Adipocyte (in vitro differentiated cells): Measurements from ENCODE around the gene RNF180.
A peak's percentile ranks its signal among the peaks of the same experiment; 100 is the strongest.

Source experiments
- DNase-seq: peaks from one replicate; pipeline ENCODE4 v3.0.0-alpha.2; 2015; ENCODE audit warnings: low read depth
- H3K27me3 ChIP-seq: replicated peaks from 2 replicates; pipeline ENCODE4 v1.7.0; 2013; ENCODE audit warnings: mild to moderate bottlenecking, low read length, moderate library complexity; ENCODE audit not compliant: control insufficient read depth, insufficient read depth
- H3K36me3 ChIP-seq: 2 replicates; pipeline ENCODE4 v1.7.0; 2013; ENCODE audit warnings: low read length, mild to moderate bottlenecking, moderate library complexity; ENCODE audit not compliant: control insufficient read depth, insufficient read depth, severe bottlenecking
- H3K4me1 ChIP-seq: 2 replicates; pipeline ENCODE4 v1.7.0; 2013; ENCODE audit warnings: mild to moderate bottlenecking, low read length, moderate library complexity; ENCODE audit not compliant: control insufficient read depth, insufficient read depth
- H3K4me3 ChIP-seq: 2 replicates; pipeline ENCODE4 v1.7.0; 2013; ENCODE audit warnings: mild to moderate bottlenecking, low read length, moderate library complexity
- H3K9ac ChIP-seq: 2 replicates; pipeline ENCODE4 v1.7.0; 2013; ENCODE audit warnings: mild to moderate bottlenecking, low read length, moderate library complexity
- H3K9me3 ChIP-seq: 2 replicates; pipeline ENCODE4 v1.7.0; 2013; ENCODE audit warnings: mild to moderate bottlenecking, low read length, moderate library complexity; ENCODE audit not compliant: control insufficient read depth

The RNF180 gene

DNA sequence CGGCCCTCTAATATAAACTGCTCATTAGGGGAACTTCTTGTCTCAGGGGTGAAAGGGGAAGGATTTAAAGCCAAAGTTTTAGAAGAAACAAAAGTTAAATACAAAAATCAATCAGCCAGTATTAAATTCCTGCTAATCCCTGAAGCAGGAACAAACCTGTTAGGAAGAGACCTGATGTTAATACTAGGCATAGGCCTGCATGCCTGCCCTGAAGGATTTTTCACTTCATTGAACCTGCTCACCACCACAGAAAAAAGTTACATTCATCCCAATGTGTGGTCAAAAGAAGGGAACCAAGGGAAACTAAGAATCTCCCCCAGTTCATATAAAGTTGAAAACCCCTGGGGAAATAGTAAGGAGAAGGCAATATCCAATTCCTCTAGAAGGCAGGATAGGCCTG is 9.4 kb upstream of the RNF180 start:
- Histone ChIP-seq H3K9me3 (peaks cover 17% of the 10 kb centered on the region), H3K4me1 (no peaks in the 10 kb centered on the region), H3K36me3 (no peaks in the 10 kb centered on the region), H3K27me3 (peaks cover 3% of the 10 kb centered on the region), H3K4me3 (no peak overlapping the region), H3K9ac (no peak overlapping the region)
- no peak for DNase-seq

DNA sequence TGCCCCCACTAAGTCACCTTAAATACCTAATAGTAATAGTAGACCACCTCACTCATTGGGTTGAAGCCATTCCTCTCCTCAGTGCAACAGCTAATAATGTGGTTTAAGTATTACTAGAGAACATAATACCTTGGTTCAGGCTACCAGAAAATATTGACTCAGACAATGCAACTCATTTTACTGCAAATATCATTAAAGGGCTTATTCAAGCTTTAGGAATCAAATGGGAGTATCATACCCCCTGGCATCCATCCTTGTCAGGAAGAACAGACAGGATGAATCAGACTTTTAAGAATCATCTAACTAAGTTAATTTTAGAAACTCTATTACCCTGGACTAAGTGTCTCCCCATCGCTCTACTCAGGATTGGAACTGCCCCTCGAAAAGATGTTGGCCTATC is 6.8 kb upstream of the RNF180 start:
- H3K4me3 ChIP-seq: no peak overlapping the region
- H3K27me3 ChIP-seq: peaks cover 3% of the 10 kb centered on the region
- no peak overlapping the region for H3K9ac ChIP-seq
- peaks cover 8% of the 10 kb centered on the region for H3K9me3 ChIP-seq
- no peaks in the 10 kb centered on the region for H3K4me1 ChIP-seq
- DNase-seq: no peak
- no peaks in the 10 kb centered on the region for H3K36me3 ChIP-seq

DNA sequence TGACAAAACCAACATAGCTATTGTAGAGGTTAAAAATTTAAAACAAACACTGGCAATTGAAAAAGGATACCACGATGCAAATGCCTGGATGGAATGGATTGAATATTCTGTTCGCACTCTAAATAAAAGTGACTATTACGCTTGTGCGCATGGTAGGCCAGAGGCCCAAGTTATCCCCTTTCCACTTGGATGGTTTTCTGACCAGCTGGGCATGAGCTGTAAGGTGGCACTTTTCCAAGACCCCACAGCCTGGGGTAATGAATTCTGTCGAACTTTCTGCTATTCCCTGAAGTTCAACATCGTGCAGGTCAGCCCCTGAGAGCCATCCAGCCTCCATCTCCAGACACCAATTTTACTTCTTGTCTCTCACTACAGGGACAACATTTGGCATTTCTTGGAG is 5.4 kb upstream of the RNF180 start:
- no peak for DNase-seq
- Histone ChIP-seq H3K4me3 (no peak overlapping the region), H3K9me3 (no peaks in the 10 kb centered on the region), H3K36me3 (no peaks in the 10 kb centered on the region), H3K4me1 (peaks cover under 1% of the 10 kb centered on the region), H3K9ac (no peak overlapping the region), H3K27me3 (peaks cover 3% of the 10 kb centered on the region)

DNA sequence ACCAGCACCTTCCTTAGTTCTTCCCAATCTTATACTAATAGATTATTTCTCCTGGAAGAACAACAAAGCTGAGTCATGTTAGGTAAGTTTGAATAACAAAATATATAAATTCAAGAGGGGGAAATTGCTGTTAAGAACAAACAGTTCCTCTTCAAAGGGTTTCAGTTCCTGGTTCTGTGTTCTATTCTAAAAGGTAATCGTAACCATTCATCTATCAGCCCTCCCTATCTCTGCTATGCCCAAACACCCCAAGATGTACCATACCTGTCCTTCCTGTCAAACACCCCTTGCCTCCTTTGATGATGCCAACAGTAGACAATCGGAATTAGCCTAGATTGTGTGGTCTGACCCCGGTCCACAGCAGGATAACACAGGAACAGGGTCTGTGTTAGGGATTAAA is 4.2 kb upstream of the RNF180 start:
- Histone ChIP-seq H3K4me3 (no peak overlapping the region), H3K27me3 (no peaks in the 10 kb centered on the region), H3K4me1 (peaks cover 4% of the 10 kb centered on the region), H3K9ac (no peak overlapping the region), H3K36me3 (no peaks in the 10 kb centered on the region), H3K9me3 (no peaks in the 10 kb centered on the region)
- no peak for DNase-seq

DNA sequence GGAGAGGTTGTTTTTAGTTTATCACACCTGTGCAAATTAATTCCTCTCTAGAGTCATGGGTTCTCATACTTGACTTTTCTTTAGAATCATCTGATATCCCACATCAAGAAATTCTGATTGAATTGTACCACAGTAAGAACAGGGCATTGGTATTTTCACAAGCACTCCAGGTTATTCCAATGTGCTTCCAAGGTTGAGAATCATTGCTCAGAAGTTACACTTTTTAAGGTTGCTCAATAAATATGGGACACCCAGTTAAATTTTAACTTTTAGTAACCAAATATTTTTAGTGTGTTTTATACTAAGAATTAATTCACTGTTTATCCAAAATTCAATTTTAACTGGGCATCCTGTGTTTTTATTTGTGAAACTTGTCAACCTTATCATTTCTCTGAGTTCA is 2.5 kb upstream of the RNF180 start:
- Histone ChIP-seq H3K27me3 (no peaks in the 10 kb centered on the region), H3K9ac (no peak overlapping the region), H3K4me1 (peaks cover 4% of the 10 kb centered on the region), H3K4me3 (no peak overlapping the region), H3K36me3 (no peaks in the 10 kb centered on the region), H3K9me3 (no peaks in the 10 kb centered on the region)
- no peak for DNase-seq

DNA sequence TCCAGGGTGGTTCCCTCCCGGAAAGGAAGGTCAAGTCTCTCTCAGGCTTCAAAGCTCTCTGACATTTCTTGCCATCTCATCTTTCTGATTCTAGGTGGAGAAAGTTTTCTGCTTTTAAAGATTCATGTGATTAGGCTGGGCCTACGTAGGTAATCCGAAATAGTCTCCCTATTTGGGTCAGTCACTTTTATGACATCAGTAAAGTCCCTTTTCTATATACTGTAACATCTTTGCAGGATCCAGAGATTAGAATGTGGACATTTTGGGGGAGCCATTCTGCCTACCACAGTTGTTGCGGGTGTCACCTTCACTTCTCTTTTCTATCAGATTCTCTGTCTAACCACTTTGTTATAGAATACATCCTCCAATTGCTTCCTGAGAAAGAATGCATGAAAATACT is 1.9 kb upstream of the RNF180 start:
- Histone ChIP-seq H3K4me3 (no peak overlapping the region), H3K9ac (no peak overlapping the region), H3K36me3 (no peaks in the 10 kb centered on the region), H3K9me3 (no peaks in the 10 kb centered on the region), H3K4me1 (peaks cover 4% of the 10 kb centered on the region), H3K27me3 (no peaks in the 10 kb centered on the region)
- DNase-seq: no peak

DNA sequence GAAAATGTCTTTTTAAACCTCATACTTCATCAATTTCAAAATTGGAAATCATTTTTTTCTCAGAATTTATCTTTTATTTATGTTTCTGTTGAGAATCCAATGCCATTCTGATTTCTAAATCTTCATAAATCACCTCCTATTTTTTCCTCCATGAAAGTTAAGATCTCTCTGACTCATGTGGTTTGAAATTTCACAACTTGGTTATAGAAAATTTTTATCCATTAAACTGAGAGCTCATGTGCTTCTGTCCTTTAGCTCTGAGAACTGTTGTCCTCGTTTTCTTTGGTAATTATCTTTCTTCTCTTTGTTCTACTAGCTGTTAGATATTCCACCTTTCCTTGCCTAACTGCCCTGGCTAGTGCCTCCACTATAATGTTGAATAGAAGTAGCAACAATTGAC is 1.5 kb upstream of the RNF180 start:
- peak; percentile 19 for DNase-seq
- Histone ChIP-seq H3K9ac (no peak overlapping the region), H3K4me3 (no peak overlapping the region), H3K4me1 (peaks cover 4% of the 10 kb centered on the region), H3K36me3 (no peaks in the 10 kb centered on the region), H3K27me3 (no peaks in the 10 kb centered on the region), H3K9me3 (no peaks in the 10 kb centered on the region)

DNA sequence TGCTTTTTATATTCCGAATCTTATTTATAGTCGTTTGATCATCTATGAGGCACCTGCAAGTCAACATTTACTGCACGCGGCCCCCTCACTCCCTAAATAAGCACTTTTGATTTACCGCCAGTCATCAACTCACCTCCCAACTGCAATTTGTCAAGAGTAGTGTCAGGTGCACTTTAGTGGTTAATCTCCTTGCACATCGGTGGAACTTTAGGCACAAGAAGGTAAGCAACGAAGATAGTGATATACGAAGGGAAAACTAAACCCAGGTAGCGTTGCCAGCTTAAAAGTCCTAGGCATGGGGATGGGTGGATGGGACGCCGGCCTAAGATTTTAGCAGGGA is 513 bp upstream of the RNF180 start:
- Histone ChIP-seq H3K36me3 (no peaks in the 10 kb centered on the region), H3K4me3 (peak overlapping the region; percentile 90), H3K27me3 (no peaks in the 10 kb centered on the region), H3K9me3 (no peaks in the 10 kb centered on the region), H3K4me1 (peaks cover 4% of the 10 kb centered on the region), H3K9ac (peak overlapping the region; percentile 79)
- no peak for DNase-seq

DNA sequence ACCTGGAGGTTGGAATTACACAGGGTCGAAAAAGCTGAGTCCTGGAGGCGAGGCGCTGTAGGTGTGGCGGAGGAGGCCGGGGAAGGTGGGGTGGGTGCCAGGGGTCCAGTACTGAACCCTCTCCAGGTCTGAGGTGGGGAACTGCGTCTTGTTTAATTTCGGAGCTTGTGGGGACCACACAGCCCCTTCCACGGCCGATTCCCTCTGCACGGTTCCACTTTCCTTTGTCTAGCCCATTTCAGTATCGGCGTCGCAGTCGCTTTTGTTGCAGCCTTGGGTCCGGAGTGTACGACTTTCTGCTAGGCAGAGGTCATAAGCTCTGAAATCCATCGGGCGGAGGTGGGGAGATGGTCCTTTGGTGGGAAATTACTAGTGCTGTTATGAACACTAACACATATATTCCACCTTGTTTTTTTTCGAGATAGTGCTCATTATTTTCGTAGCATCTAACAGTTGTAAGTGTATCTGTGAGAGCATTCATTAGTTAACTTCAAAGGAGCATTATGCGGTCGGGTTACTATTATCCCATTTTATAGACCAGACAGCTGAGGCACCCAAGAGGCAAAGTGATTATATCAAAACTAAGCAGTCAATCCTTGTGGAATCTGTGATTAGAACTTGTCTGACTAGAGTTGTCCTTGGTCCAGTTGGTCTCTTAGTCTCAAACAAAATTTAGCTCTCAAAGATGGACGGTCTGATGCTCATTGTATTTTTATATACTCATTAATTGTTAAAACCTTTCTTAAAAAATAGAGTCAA is 737 bp downstream of the RNF180 start:
- no peaks in the 10 kb centered on the region for H3K36me3 ChIP-seq
- peaks cover 4% of the 10 kb centered on the region for H3K4me1 ChIP-seq
- H3K4me3 ChIP-seq: peak overlapping the region; percentile 90
- H3K9me3 ChIP-seq: no peaks in the 10 kb centered on the region
- DNase-seq: no peak
- H3K27me3 ChIP-seq: no peaks in the 10 kb centered on the region
- H3K9ac ChIP-seq: peak overlapping the region; percentile 79

DNA sequence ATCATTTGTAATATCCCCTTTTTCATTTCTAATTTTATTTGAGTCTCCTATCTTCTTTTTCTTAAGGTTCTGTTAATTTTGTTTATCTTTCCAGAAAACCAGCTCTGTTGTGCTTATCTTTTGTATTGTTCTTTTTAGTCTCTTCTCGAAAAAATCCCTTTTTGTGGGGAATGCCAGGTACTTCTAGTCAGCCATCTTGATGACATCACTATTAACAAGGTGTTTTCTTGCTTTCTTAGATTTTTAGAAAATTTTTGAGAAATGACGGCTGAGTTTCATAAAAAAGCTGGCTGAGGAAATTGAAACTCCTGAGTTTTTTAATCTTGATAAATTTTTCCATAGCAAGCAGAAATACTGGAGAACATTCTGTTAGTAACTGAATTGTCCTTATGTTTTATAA is 10.7 kb downstream of the RNF180 start:
- no peak for DNase-seq
- H3K36me3 ChIP-seq: no peaks in the 10 kb centered on the region
- H3K9ac ChIP-seq: no peak overlapping the region
- H3K27me3 ChIP-seq: no peaks in the 10 kb centered on the region
- H3K4me3 ChIP-seq: no peak overlapping the region
- H3K9me3 ChIP-seq: peaks cover 5% of the 10 kb centered on the region
- H3K4me1 ChIP-seq: no peaks in the 10 kb centered on the region

DNA sequence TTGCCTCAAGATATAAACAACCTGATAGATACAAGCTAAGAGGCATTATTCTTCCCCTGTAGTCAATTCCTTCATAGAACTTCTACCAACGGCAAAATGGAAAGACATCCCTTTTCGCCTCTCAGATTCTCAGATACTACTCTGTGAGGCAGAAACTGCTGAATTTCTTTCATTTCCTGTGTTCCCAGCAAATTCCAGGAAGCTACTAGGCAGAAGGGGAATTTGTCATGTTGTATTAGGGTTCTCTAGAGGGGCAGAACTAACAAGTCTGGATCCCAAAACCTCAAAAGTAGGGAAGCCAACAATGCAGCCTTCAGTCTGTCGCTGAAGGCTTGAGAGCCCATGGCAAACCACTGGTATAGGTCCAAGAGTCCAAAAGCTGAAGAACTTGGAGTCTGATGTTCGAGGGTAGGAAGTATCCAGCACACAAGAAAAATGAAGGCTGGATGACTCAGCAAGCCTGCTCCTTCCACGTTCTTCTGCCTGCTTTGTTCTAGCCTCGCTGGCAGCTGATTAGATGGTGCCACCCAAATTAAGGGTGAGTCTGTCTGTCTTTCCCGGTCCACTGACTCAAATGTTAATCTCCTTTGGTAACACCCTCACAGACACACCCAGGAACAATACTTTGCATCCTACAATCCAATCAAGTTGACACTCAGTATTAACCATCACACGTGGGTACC is 15.2 kb downstream of the RNF180 start:
- no peaks in the 10 kb centered on the region for H3K27me3 ChIP-seq
- H3K36me3 ChIP-seq: no peaks in the 10 kb centered on the region
- H3K9ac ChIP-seq: no peak overlapping the region
- no peak overlapping the region for H3K4me3 ChIP-seq
- DNase-seq: no peak
- no peaks in the 10 kb centered on the region for H3K4me1 ChIP-seq
- no peaks in the 10 kb centered on the region for H3K9me3 ChIP-seq

DNA sequence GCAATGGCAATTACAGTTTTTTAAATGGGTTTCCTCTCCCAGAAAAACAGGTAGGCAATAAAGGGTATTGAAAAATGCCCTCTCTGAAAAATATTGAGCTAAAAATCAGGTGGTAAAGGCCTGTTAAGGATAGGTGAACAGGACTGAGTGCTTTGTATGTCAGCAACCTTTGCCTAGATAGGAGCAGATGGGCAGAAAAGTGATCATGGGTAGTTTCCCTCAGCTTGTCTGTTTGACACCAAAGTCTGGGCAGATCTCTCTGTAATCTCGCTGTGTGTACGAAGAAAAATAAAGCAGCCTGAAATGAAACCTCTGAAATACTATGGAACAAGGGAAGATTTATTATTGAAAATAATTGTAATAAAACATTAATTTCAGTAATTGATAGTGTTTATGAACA is 15.8 kb downstream of the RNF180 start:
- no peak overlapping the region for H3K4me3 ChIP-seq
- H3K27me3 ChIP-seq: no peaks in the 10 kb centered on the region
- H3K36me3 ChIP-seq: no peaks in the 10 kb centered on the region
- H3K4me1 ChIP-seq: no peaks in the 10 kb centered on the region
- no peaks in the 10 kb centered on the region for H3K9me3 ChIP-seq
- H3K9ac ChIP-seq: no peak overlapping the region
- no peak for DNase-seq
